ENCODE measurements around the gene LDB3. TPM values are rescaled to one million over a fixed set of nuclear protein-coding genes. Genes with fewer than 3 reads are reported as not detected.

Gene LDB3
- total RNA-seq, 1 donor from 2014 or later = not detected

DNA sequence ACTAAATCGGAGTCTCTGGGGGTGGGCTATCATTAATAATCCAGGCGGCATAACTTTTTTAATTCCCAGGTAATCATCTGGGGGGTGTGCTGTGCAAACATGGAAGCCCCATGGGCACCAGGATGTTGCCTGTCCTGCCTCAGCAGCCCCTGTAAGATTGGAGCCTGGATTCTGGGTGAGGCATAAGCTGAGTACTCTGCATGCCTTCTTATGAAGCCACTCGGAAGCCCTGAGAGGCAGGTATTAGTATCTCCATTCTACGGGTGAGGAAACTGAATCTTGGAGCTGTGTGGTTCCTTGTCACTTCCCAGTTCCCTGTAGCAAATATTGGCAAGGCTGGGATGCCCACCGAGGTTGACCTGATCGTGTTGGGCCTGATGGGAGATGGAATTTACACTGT is 21.4 kb upstream of the LDB3 start:
- TF ChIP-seq, protein P1, sequence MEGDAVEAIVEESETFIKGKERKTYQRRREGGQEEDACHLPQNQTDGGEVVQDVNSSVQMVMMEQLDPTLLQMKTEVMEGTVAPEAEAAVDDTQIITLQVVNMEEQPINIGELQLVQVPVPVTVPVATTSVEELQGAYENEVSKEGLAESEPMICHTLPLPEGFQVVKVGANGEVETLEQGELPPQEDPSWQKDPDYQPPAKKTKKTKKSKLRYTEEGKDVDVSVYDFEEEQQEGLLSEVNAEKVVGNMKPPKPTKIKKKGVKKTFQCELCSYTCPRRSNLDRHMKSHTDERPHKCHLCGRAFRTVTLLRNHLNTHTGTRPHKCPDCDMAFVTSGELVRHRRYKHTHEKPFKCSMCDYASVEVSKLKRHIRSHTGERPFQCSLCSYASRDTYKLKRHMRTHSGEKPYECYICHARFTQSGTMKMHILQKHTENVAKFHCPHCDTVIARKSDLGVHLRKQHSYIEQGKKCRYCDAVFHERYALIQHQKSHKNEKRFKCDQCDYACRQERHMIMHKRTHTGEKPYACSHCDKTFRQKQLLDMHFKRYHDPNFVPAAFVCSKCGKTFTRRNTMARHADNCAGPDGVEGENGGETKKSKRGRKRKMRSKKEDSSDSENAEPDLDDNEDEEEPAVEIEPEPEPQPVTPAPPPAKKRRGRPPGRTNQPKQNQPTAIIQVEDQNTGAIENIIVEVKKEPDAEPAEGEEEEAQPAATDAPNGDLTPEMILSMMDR (conservative IDR thresholded peaks at IDR 0.05; ENCODE audit: low read depth, low read length) = no peak
- no peak overlapping the region for H3K4me3 ChIP-seq (ENCODE audit: low read depth, low read length)
- DNase-seq (ENCODE audit: low read depth) = no peak

DNA sequence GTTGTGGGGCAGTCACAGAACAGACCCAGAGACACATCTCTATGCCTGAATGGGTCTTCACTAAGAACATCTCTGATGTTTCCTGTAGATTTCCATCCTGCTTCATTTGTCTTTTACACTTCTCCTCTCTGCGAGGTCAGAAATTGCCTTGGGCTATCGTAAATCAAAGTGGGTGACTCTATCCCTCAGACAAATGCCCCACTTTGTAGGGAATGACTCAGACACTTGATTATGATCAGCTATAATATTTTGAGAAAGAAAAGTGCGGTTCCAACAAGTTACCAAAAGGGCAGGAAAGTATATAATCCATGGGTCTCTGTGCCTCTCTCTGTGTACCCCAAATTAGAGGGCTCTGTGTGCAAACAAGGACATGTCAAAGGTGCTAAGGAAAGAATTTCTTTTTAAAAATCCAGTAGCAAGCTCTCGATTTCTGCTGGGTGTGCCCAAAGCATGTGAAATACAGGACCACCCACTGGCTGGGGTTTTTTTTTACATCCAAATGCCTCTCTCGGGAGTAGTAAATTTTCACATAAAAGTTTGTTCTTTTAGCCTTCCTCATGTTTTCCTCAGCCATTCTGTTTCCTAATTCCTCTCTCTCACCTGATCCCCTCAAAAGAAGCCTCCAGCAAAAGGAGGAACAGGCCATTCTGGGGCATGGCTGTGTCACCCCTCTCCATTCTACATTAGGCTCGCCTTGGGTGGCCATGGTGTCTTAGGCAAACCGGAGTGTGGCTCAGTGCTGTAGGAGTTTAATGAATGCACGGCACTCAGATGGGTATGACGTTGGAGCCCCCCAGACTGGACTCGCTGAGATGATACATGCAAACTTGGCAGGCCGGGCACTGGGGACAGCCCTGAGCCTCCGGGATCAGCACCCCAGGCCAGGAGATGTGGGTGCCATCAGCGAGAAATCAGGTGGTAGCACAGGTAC is 20.3 kb upstream of the LDB3 start:
- no peak overlapping the region for H3K4me3 ChIP-seq (ENCODE audit: low read depth, low read length)
- DNase-seq (ENCODE audit: low read depth) = no peak
- TF ChIP-seq, protein P1 (conservative IDR thresholded peaks at IDR 0.05; ENCODE audit: low read depth, low read length) = no peak

DNA sequence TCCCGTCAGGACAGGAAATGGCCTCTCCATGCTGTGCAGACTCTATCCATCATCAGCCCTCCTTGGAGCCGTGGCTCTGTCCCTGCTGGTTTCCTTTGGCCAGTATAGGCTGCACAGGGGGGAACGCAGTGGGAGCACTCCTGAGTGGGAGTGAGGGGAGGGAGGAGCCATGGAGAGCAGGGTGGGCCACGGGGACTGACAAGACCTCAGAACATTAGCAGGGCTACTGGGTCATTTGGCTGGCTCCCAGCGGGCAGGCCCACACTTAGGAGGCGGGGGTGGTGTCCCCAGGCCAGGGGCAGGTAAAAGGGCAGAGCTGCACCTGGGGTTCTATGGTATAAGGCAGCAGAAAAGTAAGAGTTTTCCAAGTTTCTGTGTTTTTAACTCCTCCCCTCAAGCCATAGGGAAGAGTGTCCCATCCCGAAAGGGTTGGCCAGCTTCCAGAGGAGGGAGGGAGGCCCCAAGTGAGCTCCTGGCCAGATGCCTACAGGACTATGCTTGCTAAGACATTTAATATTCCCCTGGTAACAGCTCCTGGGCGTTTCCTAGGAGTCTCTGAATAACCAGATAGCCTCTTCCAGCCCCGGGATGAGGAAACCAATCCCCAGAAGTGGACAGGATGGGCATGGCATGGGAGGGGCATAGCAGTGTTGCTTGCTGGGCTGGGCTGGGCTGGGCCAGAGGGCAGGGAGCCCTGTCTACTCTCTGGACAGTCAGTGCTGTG is 19.4 kb upstream of the LDB3 start:
- no peak for DNase-seq (ENCODE audit: low read depth)
- no peak overlapping the region for H3K4me3 ChIP-seq (ENCODE audit: low read depth, low read length)
- TF ChIP-seq, protein P1 (conservative IDR thresholded peaks at IDR 0.05; ENCODE audit: low read depth, low read length) = no peak

DNA sequence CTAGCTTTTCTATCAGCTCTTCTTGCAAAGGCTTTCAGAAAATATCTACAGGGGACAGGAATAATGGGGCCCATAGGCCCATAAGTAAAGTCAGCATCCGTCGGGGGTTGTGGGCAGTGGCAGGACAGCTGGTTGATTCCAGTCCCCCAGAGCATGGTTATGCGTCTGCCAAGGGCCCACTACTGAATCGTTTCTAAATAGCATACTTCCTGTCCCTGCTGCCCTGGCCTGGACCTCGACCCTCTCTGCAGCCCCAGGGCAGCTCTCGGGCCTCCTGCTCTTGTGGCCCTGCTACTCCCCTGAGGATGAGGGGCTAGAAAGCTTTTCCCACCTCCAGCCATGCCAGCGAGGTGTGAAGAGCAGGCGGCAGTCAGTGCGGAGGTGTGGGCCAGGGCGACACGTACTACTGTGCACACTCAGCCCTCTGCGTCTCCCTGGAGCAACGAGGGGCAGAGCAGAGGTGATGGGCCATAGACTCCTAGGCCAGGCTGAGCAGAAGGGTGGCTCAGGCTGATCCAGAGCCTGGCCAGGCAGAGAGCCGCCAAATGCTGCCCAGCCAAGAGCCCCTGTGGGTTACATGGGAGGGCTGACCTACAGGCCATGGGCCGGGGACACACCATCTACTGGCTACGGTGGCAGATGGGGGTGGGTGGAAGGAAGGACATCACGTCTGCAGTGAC is 18.7 kb upstream of the LDB3 start:
- no peak for DNase-seq (ENCODE audit: low read depth)
- no peak overlapping the region for H3K4me3 ChIP-seq (ENCODE audit: low read depth, low read length)
- TF ChIP-seq, protein P1 (conservative IDR thresholded peaks at IDR 0.05; ENCODE audit: low read depth, low read length) = no peak

DNA sequence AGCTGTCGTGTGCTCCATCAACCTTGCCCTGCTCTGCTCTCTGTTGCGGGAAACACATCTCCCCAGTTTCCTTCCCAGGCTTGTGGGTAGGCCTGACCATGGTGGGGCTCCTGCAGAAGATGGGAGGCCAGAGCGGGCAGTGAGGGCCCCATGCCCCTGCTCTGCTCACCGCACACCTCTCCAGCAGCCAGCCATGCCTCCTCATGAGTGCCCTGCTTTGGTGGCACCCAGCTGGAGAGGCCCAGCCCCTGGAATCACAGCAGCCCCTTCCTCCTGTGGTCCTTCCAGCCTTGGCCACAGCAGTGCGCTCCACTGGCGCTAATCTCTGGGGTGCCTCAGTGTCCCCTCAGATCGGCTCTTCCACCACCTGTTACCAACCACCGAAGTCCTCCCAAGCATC is 18.2 kb upstream of the LDB3 start:
- H3K4me3 ChIP-seq (ENCODE audit: low read depth, low read length) = no peak overlapping the region
- TF ChIP-seq, protein P1 (conservative IDR thresholded peaks at IDR 0.05; ENCODE audit: low read depth, low read length) = no peak
- DNase-seq (ENCODE audit: low read depth) = no peak

DNA sequence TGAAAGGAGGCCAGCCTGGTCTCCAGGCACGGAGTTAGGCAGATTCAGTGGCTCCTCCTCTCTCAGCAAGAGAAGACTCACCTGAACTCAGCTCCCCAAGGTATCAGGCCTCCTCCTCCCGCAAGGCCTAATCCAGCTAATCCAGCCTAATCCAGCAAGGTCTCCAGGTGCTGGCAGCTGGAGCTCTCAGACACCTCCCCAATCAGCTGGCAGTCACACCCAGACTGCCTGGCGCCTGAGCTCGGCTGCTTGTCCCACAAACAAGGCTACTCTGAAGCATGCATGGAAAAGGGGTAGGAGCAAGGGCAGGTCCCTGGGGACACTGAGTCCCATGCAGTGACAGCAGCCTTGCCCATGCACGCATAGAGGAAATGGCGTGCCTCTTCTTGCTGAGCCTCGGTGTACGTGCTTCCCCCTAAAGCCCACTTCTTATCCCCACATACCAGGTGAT is 17.3 kb upstream of the LDB3 start:
- TF ChIP-seq, protein P1 (conservative IDR thresholded peaks at IDR 0.05; ENCODE audit: low read depth, low read length) = no peak
- no peak overlapping the region for H3K4me3 ChIP-seq (ENCODE audit: low read depth, low read length)
- DNase-seq (ENCODE audit: low read depth) = no peak

Data from epithelial cell of proximal tubule (primary cell).